ENCODE data around the gene MDN1. TPM values are rescaled to one million over a fixed set of nuclear protein-coding genes. Genes with fewer than 3 reads are reported as not detected.

MDN1 gene
- total and polyA plus RNA-seq, 8 donors, result 5.5 to 69.2 (median 17.7) TPM

DNA sequence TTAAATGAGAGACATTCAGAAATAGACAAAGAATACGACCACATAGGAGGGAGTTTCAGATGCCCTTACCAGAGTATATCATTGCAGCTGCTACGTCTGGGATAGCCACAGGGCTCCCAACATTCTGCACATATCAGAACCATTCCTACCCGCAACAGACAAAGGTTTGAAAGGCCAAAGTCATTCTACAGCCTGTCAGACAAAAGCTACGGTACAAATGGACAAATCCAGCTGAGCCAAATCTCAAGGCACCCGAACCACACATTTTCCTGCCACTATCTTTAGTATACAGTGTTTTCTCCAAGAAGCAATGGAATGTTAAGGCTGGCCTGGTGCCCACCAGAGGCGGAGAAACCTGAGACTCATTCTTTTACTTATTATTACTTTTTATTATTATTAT lies 150.6 kb downstream of the MDN1 start:
- H3K4me3 ChIP-seq, result no peak overlapping the region
- no peaks in the 10 kb centered on the region for H3K4me1 ChIP-seq
- no peaks in the 10 kb centered on the region for H3K27me3 ChIP-seq
- 59 to 75% (median 65%) methylated on average over 6 of the region's 6 CpGs for WGBS, 5 donors
- intact Hi-C loops (cut with DNase I; ENCODE audit: low total_unique reads), result no loop called here
- TF ChIP-seq EP300 (IDR thresholded peaks at IDR 0.05), result no peak
- TF ChIP-seq POLR2AphosphoS5 (IDR thresholded peaks at IDR 0.05), result no peak
- TF ChIP-seq POLR2A (IDR thresholded peaks at IDR 0.05), result no peak
- TF ChIP-seq CTCF (IDR thresholded peaks at IDR 0.05), result no peak
- DNase-seq, result no peak
- H3K36me3 ChIP-seq, result peaks cover 38 to 98% (median 91%) of the 10 kb centered on the region in 4 donors
- H3K9me3 ChIP-seq, result no peaks in the 10 kb centered on the region
- H3K27ac ChIP-seq, result no peak overlapping the region

- DNase-seq, result no peak
- Histone ChIP-seq H3K9me3 (no peaks in the 10 kb centered on the region), H3K27ac (no peak overlapping the region), H3K27me3 (no peaks in the 10 kb centered on the region), H3K36me3 (peaks cover 37 to 98% (median 91%) of the 10 kb centered on the region in 4 donors), H3K4me1 (no peaks in the 10 kb centered on the region), H3K4me3 (no peak overlapping the region)
- intact Hi-C loops (cut with DNase I; ENCODE audit: low total_unique reads), result no loop called here
- no peak for TF ChIP-seq POLR2AphosphoS5 (IDR thresholded peaks at IDR 0.05)
- no peak for TF ChIP-seq CTCF (IDR thresholded peaks at IDR 0.05)
- TF ChIP-seq EP300 (IDR thresholded peaks at IDR 0.05), result no peak
- TF ChIP-seq POLR2A (IDR thresholded peaks at IDR 0.05), result no peak
- WGBS, 5 donors, result 85 to 91% (median 89%) methylated on average over 5 of the region's 5 CpGs
Measured at GRCh38 chr6:89667872-89668556, 151.6 kb downstream of the MDN1 start.

- H3K4me3 ChIP-seq, result no peak overlapping the region
- H3K27me3 ChIP-seq, result no peaks in the 10 kb centered on the region
- H3K27ac ChIP-seq, result no peak overlapping the region
- TF ChIP-seq POLR2AphosphoS5 (IDR thresholded peaks at IDR 0.05) (no peak), CTCF (IDR thresholded peaks at IDR 0.05) (no peak), EP300 (IDR thresholded peaks at IDR 0.05) (no peak), POLR2A (IDR thresholded peaks at IDR 0.05) (no peak)
- no peaks in the 10 kb centered on the region for H3K4me1 ChIP-seq
- no peaks in the 10 kb centered on the region for H3K9me3 ChIP-seq
- 93 to 94% (median 94%) methylated on average over 4 of the region's 4 CpGs for WGBS, 5 donors
- no peak for DNase-seq
- peaks cover 45 to 99% (median 97%) of the 10 kb centered on the region in 4 donors for H3K36me3 ChIP-seq
- intact Hi-C loops (cut with DNase I; ENCODE audit: low total_unique reads), result no loop called here
Measured at GRCh38 chr6:89662659-89663223, 156.9 kb downstream of the MDN1 start.

GRCh38 chr6:89661559-89661958 lies 158.0 kb downstream of the MDN1 start:
- intact Hi-C loops (cut with DNase I; ENCODE audit: low total_unique reads), result no loop called here
- Histone ChIP-seq H3K4me1 (no peaks in the 10 kb centered on the region), H3K4me3 (no peak overlapping the region), H3K27ac (no peak overlapping the region), H3K27me3 (no peaks in the 10 kb centered on the region), H3K9me3 (no peaks in the 10 kb centered on the region), H3K36me3 (peaks cover 53 to 99% (median 97%) of the 10 kb centered on the region in 4 donors)
- TF ChIP-seq CTCF (IDR thresholded peaks at IDR 0.05) (no peak), POLR2AphosphoS5 (IDR thresholded peaks at IDR 0.05) (no peak)
- WGBS, 5 donors, result 79 to 93% (median 87%) methylated on average over 1 of the region's 1 CpG
- DNase-seq, result no peak

Data from stomach (tissue), 9 donors.